Measurements from ENCODE around the gene PRAME. TPM values are rescaled to one million over a fixed set of nuclear protein-coding genes. Genes with fewer than 3 reads are reported as not detected.

Gene PRAME
- total and polyA plus RNA-seq, 2 of the 13 experiments (the other 11 are each of a cell fraction or from before 2014, with no cell fraction given), result 0.11 to 0.83 TPM

GRCh38 chr22:22520020-22520656, 38.9 kb downstream of the PRAME start, which contains the start of gene ZNF280A (continued):
- no peak for TF ChIP-seq ZFP41 (CRISPR knock-in tag; IDR thresholded peaks at IDR 0.05; ENCODE audit: borderline replicate concordance)
- no peak for TF ChIP-seq ZNF546 (CRISPR knock-in tag; conservative IDR thresholded peaks at IDR 0.05)
- no peak for TF ChIP-seq ZNF724P (CRISPR knock-in tag; IDR thresholded peaks at IDR 0.05; ENCODE audit: borderline replicate concordance)
- TF ChIP-seq ZNF282 (IDR thresholded peaks at IDR 0.05; ENCODE audit: partially characterized antibody), result no peak
- no peak for TF ChIP-seq ZNF7 (CRISPR knock-in tag; IDR thresholded peaks at IDR 0.05)
- TF ChIP-seq REST (IDR thresholded peaks at IDR 0.05; ENCODE audit: borderline replicate concordance in 1 of 2, low read depth in 1 of 2, low read length in 2 of 2), result 0 out of 4 replicates have a peak, but pooled peaks of 1 of the 2 experiments have one; percentile 11
- no peak for TF ChIP-seq MYC (CRISPR knock-in tag; IDR thresholded peaks at IDR 0.05; ENCODE audit: borderline replicate concordance)
- no peak for TF ChIP-seq MIER3 (CRISPR knock-in tag; IDR thresholded peaks at IDR 0.05; ENCODE audit: borderline replicate concordance)
- no peak for TF ChIP-seq ZBTB1 (CRISPR knock-in tag; IDR thresholded peaks at IDR 0.05; ENCODE audit: borderline replicate concordance)
- no peak for TF ChIP-seq ZNF446 (CRISPR knock-in tag; IDR thresholded peaks at IDR 0.05)
- no peak for TF ChIP-seq ZBTB2 (CRISPR knock-in tag; IDR thresholded peaks at IDR 0.05; ENCODE audit: low read depth)
- no peak for TF ChIP-seq CBX2 (IDR thresholded peaks at IDR 0.05; ENCODE audit: low read depth, low read length)
- TF ChIP-seq CBX2 (CRISPR knock-in tag; IDR thresholded peaks at IDR 0.05; ENCODE audit: low read depth), result no peak
- TF ChIP-seq ZNF580 (CRISPR knock-in tag; IDR thresholded peaks at IDR 0.05; ENCODE audit: borderline replicate concordance, low read depth), result no peak
- TF ChIP-seq SIN3B (IDR thresholded peaks at IDR 0.05; ENCODE audit: low read length), result no peak
- no peak for TF ChIP-seq ELK4 (CRISPR knock-in tag; IDR thresholded peaks at IDR 0.05; ENCODE audit: borderline replicate concordance)
- TF ChIP-seq SYNCRIP (IDR thresholded peaks at IDR 0.05; ENCODE audit: insufficient read depth, low read depth, low read length), result no peak
- TF ChIP-seq ZNF770 (CRISPR knock-in tag; IDR thresholded peaks at IDR 0.05), result no peak
- no peak for TF ChIP-seq ZNF431 (CRISPR knock-in tag; IDR thresholded peaks at IDR 0.05; ENCODE audit: borderline replicate concordance, low read depth)
- no peak for TF ChIP-seq KLF9 (CRISPR knock-in tag; IDR thresholded peaks at IDR 0.05; ENCODE audit: low read depth)

All from HepG2 (cell line).